NB4 (cell line): Measurements from ENCODE around the gene EIF4G3.

Experiments
- TF ChIP-seq, protein P1 (sequence below): IDR thresholded peaks from 2 replicates; pipeline ENCODE4 v1.6.1; 2011; ENCODE audit warnings: low read depth, low read length
- TF ChIP-seq, protein P2 (sequence below): IDR thresholded peaks from one replicate; pipeline ENCODE4 v1.5.1; 2012; ENCODE audit warnings: low read depth, low read length

DNA sequence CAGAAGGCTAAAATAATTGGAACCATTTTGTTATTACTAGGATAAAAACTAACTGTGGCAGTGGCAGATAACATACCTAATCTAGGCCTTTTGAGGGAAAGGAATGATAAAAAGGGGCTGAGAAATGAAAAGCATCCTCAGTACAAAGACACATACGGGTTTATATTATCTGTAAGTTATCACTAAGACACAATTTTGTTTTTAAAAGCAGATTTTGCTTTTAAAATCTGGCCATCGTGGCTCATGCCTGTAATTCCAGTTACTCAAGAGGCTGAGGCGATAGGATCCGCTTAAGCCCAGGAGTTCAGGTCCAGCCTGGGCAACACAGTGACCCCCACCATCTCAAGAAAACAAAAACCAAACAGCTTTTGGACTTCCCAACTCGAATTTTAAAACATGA lies 364.8 kb downstream of the EIF4G3 start:
- TF ChIP-seq, protein P1, sequence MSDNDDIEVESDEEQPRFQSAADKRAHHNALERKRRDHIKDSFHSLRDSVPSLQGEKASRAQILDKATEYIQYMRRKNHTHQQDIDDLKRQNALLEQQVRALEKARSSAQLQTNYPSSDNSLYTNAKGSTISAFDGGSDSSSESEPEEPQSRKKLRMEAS, result no peak
- TF ChIP-seq, protein P2, sequence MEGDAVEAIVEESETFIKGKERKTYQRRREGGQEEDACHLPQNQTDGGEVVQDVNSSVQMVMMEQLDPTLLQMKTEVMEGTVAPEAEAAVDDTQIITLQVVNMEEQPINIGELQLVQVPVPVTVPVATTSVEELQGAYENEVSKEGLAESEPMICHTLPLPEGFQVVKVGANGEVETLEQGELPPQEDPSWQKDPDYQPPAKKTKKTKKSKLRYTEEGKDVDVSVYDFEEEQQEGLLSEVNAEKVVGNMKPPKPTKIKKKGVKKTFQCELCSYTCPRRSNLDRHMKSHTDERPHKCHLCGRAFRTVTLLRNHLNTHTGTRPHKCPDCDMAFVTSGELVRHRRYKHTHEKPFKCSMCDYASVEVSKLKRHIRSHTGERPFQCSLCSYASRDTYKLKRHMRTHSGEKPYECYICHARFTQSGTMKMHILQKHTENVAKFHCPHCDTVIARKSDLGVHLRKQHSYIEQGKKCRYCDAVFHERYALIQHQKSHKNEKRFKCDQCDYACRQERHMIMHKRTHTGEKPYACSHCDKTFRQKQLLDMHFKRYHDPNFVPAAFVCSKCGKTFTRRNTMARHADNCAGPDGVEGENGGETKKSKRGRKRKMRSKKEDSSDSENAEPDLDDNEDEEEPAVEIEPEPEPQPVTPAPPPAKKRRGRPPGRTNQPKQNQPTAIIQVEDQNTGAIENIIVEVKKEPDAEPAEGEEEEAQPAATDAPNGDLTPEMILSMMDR, result no peak
